ENCODE measurements around the gene STRAP.

Gene STRAP

DNA sequence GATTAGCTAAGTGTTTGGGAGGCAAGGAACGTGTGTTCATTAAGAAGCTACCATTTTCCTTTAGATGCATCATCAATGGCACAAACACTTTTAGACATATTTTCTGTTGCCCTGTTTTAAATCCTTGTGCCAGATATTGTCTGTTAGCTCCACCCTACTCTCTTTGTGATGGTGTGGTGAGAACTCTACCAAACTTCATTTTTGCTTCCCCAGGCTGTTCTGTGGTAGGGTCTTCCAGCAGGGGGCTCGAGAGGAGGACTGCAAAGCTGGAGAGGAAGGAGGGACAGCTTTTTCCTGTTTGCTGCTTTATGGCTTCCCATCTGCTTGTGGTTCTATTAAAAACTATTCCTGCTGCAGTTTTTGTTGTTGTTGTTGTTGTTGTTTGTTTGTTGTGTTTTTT is 23.8 kb upstream of the STRAP start:
- peak overlapping the region; percentile 27 for H2AFZ ChIP-seq (ENCODE audit: low read length)
- H3K36me3 ChIP-seq (replicated peaks in 1 of 2; ENCODE audit: control insufficient read depth in 2 of 2, insufficient read depth in 2 of 2, low read length in 2 of 2) = no peaks in the 10 kb centered on the region
- H2AK5ac ChIP-seq (ENCODE audit: low read depth, low read length) = no peak overlapping the region
- no peak for DNase-seq (ENCODE audit: low spot score)
- no peak overlapping the region for H2BK15ac ChIP-seq (ENCODE audit: low read length)
- H3K23ac ChIP-seq (ENCODE audit: low read depth, low read length, poor library complexity) = no peak overlapping the region
- no peak overlapping the region for H2BK5ac ChIP-seq (ENCODE audit: low read length)
- H3K4ac ChIP-seq (ENCODE audit: low read length) = no peak overlapping the region
- H2BK120ac ChIP-seq (ENCODE audit: low read depth, low read length) = no peak overlapping the region
- no peak overlapping the region for H3K27ac ChIP-seq (replicated peaks; ENCODE audit: low read length)
- no CpG with 5 or more reads among the region's 2 CpGs for WGBS, 2 donors (ENCODE audit: extremely low coverage in 2 of 2, insufficient read length in 2 of 2, insufficient replicate concordance in 1 of 2)
- H4K91ac ChIP-seq (ENCODE audit: low read depth, low read length, poor library complexity) = no peak overlapping the region
- no peak overlapping the region for H2BK12ac ChIP-seq (ENCODE audit: low read length)
- no peak overlapping the region for H3K18ac ChIP-seq (ENCODE audit: low read length)
- no peak overlapping the region for H3K4me2 ChIP-seq (ENCODE audit: insufficient read depth, low read length, poor library complexity, severe bottlenecking)
- H3K79me1 ChIP-seq (ENCODE audit: low read depth, low read length) = no peaks in the 10 kb centered on the region
- H3K9me3 ChIP-seq (replicated peaks in 1 of 2; ENCODE audit: control insufficient read depth in 2 of 2, insufficient read depth in 1 of 2, low read depth in 1 of 2, low read length in 2 of 2) = no peaks in the 10 kb centered on the region
- H3K27me3 ChIP-seq (ENCODE audit: control insufficient read depth in 3 of 3, insufficient read depth in 3 of 3, low read depth in 1 of 3, low read length in 3 of 3) = no peaks in the 10 kb centered on the region
- peaks cover 0 to 8% of the 10 kb centered on the region in 2 donors for H3K4me1 ChIP-seq (ENCODE audit: control insufficient read depth in 2 of 2, insufficient read depth in 1 of 2, low read depth in 1 of 2, low read length in 2 of 2)
- H3K9ac ChIP-seq (ENCODE audit: low read depth, low read length, poor library complexity) = no peak overlapping the region
- H4K8ac ChIP-seq (ENCODE audit: low read depth, low read length) = no peak overlapping the region
- no peak overlapping the region for H3K4me3 ChIP-seq (ENCODE audit: low read length in 2 of 2)
- H3K14ac ChIP-seq (ENCODE audit: low read length) = no peak overlapping the region

DNA sequence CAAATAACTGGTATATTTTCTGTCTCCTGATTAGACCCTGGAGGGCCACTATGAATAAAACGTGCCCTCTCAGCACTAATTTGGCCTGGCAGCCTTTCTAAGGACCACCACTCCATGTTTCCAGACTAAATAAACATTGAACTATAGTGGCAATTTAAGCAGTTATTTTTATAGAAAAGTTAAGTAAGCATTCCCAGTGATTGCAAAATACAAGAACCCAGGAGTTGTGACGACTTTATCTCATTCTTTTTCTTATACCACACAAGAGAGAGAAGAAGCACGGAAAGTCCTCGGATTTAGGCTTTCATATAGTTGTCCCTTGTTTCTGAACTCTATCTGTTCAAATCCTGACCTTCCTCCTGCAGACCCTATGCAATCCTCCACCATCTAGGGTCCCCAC is 23.1 kb upstream of the STRAP start:
- no CpG with 5 or more reads among the region's 4 CpGs for WGBS, 2 donors (ENCODE audit: extremely low coverage in 2 of 2, insufficient read length in 2 of 2, insufficient replicate concordance in 1 of 2)

DNA sequence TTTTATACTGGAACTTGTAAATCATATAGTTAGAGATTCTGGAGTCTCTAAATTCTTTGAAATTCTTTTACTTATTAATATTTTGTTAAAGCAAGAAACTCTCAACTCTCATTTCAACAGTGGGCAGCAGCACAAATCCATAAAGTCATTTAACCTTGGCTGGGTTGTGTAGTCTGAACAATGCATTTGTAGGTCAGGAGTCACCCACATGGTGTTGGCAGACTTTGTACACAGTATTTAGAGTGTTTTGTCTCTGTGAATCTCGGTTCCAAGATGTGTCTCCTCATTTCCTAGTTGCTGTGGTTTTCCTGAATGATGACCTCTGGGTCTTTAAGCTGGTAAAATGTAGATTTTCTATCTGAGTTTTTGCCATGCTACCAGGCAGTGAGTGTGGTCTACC is 20.8 kb upstream of the STRAP start:
- no peak overlapping the region for H2BK15ac ChIP-seq (ENCODE audit: low read length)
- H3K9me3 ChIP-seq (replicated peaks in 1 of 2; ENCODE audit: control insufficient read depth in 2 of 2, insufficient read depth in 1 of 2, low read depth in 1 of 2, low read length in 2 of 2) = no peaks in the 10 kb centered on the region
- H2AK5ac ChIP-seq (ENCODE audit: low read depth, low read length) = no peak overlapping the region
- H3K14ac ChIP-seq (ENCODE audit: low read length) = no peak overlapping the region
- H3K4me2 ChIP-seq (ENCODE audit: insufficient read depth, low read length, poor library complexity, severe bottlenecking) = no peak overlapping the region
- no peak overlapping the region for H3K4me3 ChIP-seq (ENCODE audit: low read length in 2 of 2)
- no peak overlapping the region for H2AFZ ChIP-seq (ENCODE audit: low read length)
- H3K4ac ChIP-seq (ENCODE audit: low read length) = no peak overlapping the region
- no peak overlapping the region for H2BK5ac ChIP-seq (ENCODE audit: low read length)
- H3K23ac ChIP-seq (ENCODE audit: low read depth, low read length, poor library complexity) = no peak overlapping the region
- no peak overlapping the region for H3K9ac ChIP-seq (ENCODE audit: low read depth, low read length, poor library complexity)
- H3K4me1 ChIP-seq (ENCODE audit: control insufficient read depth in 2 of 2, insufficient read depth in 1 of 2, low read depth in 1 of 2, low read length in 2 of 2) = peaks cover 0 to 3% of the 10 kb centered on the region in 2 donors
- no peaks in the 10 kb centered on the region for H3K27me3 ChIP-seq (ENCODE audit: control insufficient read depth in 3 of 3, insufficient read depth in 3 of 3, low read depth in 1 of 3, low read length in 3 of 3)
- WGBS, 2 donors (ENCODE audit: extremely low coverage in 2 of 2, insufficient read length in 2 of 2, insufficient replicate concordance in 1 of 2) = no CpG with 5 or more reads among the region's 1 CpG
- H3K36me3 ChIP-seq (replicated peaks in 1 of 2; ENCODE audit: control insufficient read depth in 2 of 2, insufficient read depth in 2 of 2, low read length in 2 of 2) = no peaks in the 10 kb centered on the region
- no peak overlapping the region for H3K27ac ChIP-seq (replicated peaks; ENCODE audit: low read length)
- no peak for DNase-seq (ENCODE audit: low spot score)
- no peak overlapping the region for H3K18ac ChIP-seq (ENCODE audit: low read length)
- H2BK120ac ChIP-seq (ENCODE audit: low read depth, low read length) = no peak overlapping the region
- no peak overlapping the region for H2BK12ac ChIP-seq (ENCODE audit: low read length)
- no peak overlapping the region for H4K91ac ChIP-seq (ENCODE audit: low read depth, low read length, poor library complexity)
- H4K8ac ChIP-seq (ENCODE audit: low read depth, low read length) = no peak overlapping the region
- no peaks in the 10 kb centered on the region for H3K79me1 ChIP-seq (ENCODE audit: low read depth, low read length)

More for the DNA sequence above, 23.1 kb upstream of the STRAP start:
- no peak overlapping the region for H2BK5ac ChIP-seq (ENCODE audit: low read length)
- H3K14ac ChIP-seq (ENCODE audit: low read length) = no peak overlapping the region
- H3K9ac ChIP-seq (ENCODE audit: low read depth, low read length, poor library complexity) = no peak overlapping the region
- no peak overlapping the region for H4K91ac ChIP-seq (ENCODE audit: low read depth, low read length, poor library complexity)
- H3K4ac ChIP-seq (ENCODE audit: low read length) = no peak overlapping the region
- no peaks in the 10 kb centered on the region for H3K9me3 ChIP-seq (replicated peaks in 1 of 2; ENCODE audit: control insufficient read depth in 2 of 2, insufficient read depth in 1 of 2, low read depth in 1 of 2, low read length in 2 of 2)
- no peak overlapping the region for H3K18ac ChIP-seq (ENCODE audit: low read length)
- H3K4me1 ChIP-seq (ENCODE audit: control insufficient read depth in 2 of 2, insufficient read depth in 1 of 2, low read depth in 1 of 2, low read length in 2 of 2) = peaks cover 0 to 7% of the 10 kb centered on the region in 2 donors
- no peak overlapping the region for H4K8ac ChIP-seq (ENCODE audit: low read depth, low read length)
- no peak overlapping the region for H2BK15ac ChIP-seq (ENCODE audit: low read length)
- H3K79me1 ChIP-seq (ENCODE audit: low read depth, low read length) = no peaks in the 10 kb centered on the region
- no peaks in the 10 kb centered on the region for H3K27me3 ChIP-seq (ENCODE audit: control insufficient read depth in 3 of 3, insufficient read depth in 3 of 3, low read depth in 1 of 3, low read length in 3 of 3)
- H2AFZ ChIP-seq (ENCODE audit: low read length) = no peak overlapping the region
- no peak overlapping the region for H3K23ac ChIP-seq (ENCODE audit: low read depth, low read length, poor library complexity)
- DNase-seq (ENCODE audit: low spot score) = no peak
- no peak overlapping the region for H2AK5ac ChIP-seq (ENCODE audit: low read depth, low read length)
- no peaks in the 10 kb centered on the region for H3K36me3 ChIP-seq (replicated peaks in 1 of 2; ENCODE audit: control insufficient read depth in 2 of 2, insufficient read depth in 2 of 2, low read length in 2 of 2)
- H3K4me3 ChIP-seq (ENCODE audit: low read length in 2 of 2) = no peak overlapping the region
- H3K27ac ChIP-seq (replicated peaks; ENCODE audit: low read length) = no peak overlapping the region
- no peak overlapping the region for H2BK120ac ChIP-seq (ENCODE audit: low read depth, low read length)
- H3K4me2 ChIP-seq (ENCODE audit: insufficient read depth, low read length, poor library complexity, severe bottlenecking) = no peak overlapping the region
- no peak overlapping the region for H2BK12ac ChIP-seq (ENCODE audit: low read length)

DNA sequence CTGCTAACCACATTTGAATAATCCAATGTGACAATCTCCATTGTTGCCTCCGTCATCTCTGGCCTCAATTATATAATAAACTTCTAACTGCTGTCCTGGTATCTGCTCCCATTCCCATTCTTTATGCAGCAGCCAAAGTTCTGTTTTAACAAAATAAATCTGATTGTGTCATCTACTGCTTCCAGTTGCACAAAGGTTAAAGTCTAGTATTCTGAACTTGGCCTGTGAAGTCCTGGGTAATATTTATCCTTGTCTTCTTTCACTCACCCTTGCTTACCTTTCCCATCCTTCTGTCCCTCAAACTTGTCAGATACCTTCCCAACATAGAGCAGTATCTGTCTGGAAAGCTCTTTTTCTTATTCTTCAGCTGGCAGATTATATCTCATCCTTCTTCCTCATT is 19.3 kb upstream of the STRAP start:
- no peak for DNase-seq (ENCODE audit: low spot score)
- H4K8ac ChIP-seq (ENCODE audit: low read depth, low read length) = no peak overlapping the region
- H3K23ac ChIP-seq (ENCODE audit: low read depth, low read length, poor library complexity) = no peak overlapping the region
- H3K18ac ChIP-seq (ENCODE audit: low read length) = no peak overlapping the region
- H2AFZ ChIP-seq (ENCODE audit: low read length) = no peak overlapping the region
- H3K4me1 ChIP-seq (ENCODE audit: control insufficient read depth in 2 of 2, insufficient read depth in 1 of 2, low read depth in 1 of 2, low read length in 2 of 2) = peaks cover 0 to 3% of the 10 kb centered on the region in 2 donors
- H3K9me3 ChIP-seq (replicated peaks in 1 of 2; ENCODE audit: control insufficient read depth in 2 of 2, insufficient read depth in 1 of 2, low read depth in 1 of 2, low read length in 2 of 2) = no peaks in the 10 kb centered on the region
- H2BK5ac ChIP-seq (ENCODE audit: low read length) = no peak overlapping the region
- WGBS, 2 donors (ENCODE audit: extremely low coverage in 2 of 2, insufficient read length in 2 of 2, insufficient replicate concordance in 1 of 2) = no CpG with 5 or more reads among the region's 1 CpG
- H3K27ac ChIP-seq (replicated peaks; ENCODE audit: low read length) = no peak overlapping the region
- H3K14ac ChIP-seq (ENCODE audit: low read length) = no peak overlapping the region
- H3K79me1 ChIP-seq (ENCODE audit: low read depth, low read length) = no peaks in the 10 kb centered on the region
- H4K91ac ChIP-seq (ENCODE audit: low read depth, low read length, poor library complexity) = no peak overlapping the region
- H3K4me2 ChIP-seq (ENCODE audit: insufficient read depth, low read length, poor library complexity, severe bottlenecking) = no peak overlapping the region
- no peaks in the 10 kb centered on the region for H3K36me3 ChIP-seq (replicated peaks in 1 of 2; ENCODE audit: control insufficient read depth in 2 of 2, insufficient read depth in 2 of 2, low read length in 2 of 2)
- no peak overlapping the region for H3K4me3 ChIP-seq (ENCODE audit: low read length in 2 of 2)
- no peak overlapping the region for H2AK5ac ChIP-seq (ENCODE audit: low read depth, low read length)
- no peaks in the 10 kb centered on the region for H3K27me3 ChIP-seq (ENCODE audit: control insufficient read depth in 3 of 3, insufficient read depth in 3 of 3, low read depth in 1 of 3, low read length in 3 of 3)
- H2BK120ac ChIP-seq (ENCODE audit: low read depth, low read length) = no peak overlapping the region
- H3K9ac ChIP-seq (ENCODE audit: low read depth, low read length, poor library complexity) = no peak overlapping the region
- no peak overlapping the region for H2BK12ac ChIP-seq (ENCODE audit: low read length)
- no peak overlapping the region for H3K4ac ChIP-seq (ENCODE audit: low read length)
- H2BK15ac ChIP-seq (ENCODE audit: low read length) = no peak overlapping the region

All from neuronal stem cell (in vitro differentiated cells).